Lung (tissue), 12 donors: ENCODE results near the gene C4orf50. TPM values are rescaled to one million over a fixed set of nuclear protein-coding genes. Genes with fewer than 3 reads are reported as not detected.

Source experiments
- ATAC-seq: fragments of 200-7000 bp; cut with Tn5 transposase; one replicate; pipeline ENCODE4 v1.9.1; 2020; ENCODE audit warnings: moderate number of reproducible peaks; ENCODE audit not compliant: insufficient read depth, low FRiP score
- DNase-seq, 3 donors: peaks; one replicate each; pipeline ENCODE4 v3.0.0-alpha.2; 2013 to 2017
- H3K27ac ChIP-seq, 2 donors: one replicate each; pipeline ENCODE4 v1.5.1; 2013; ENCODE audit warnings: mild to moderate bottlenecking in 2 of 2, moderate library complexity in 2 of 2, control low read depth in 1 of 2, inconsistent platforms in 1 of 2, low read depth in 1 of 2, low read length in 1 of 2
- H3K27me3 ChIP-seq, 3 donors: one replicate each; pipeline ENCODE4 v1.5.1; 2013; ENCODE audit warnings: low read length in 2 of 3; ENCODE audit not compliant: control insufficient read depth in 3 of 3, insufficient read depth in 3 of 3
- H3K36me3 ChIP-seq, 4 donors: one replicate each; pipeline ENCODE4 v1.5.1; 2013; ENCODE audit warnings: low read length in 4 of 4, mild to moderate bottlenecking in 1 of 4, moderate library complexity in 1 of 4; ENCODE audit not compliant: control insufficient read depth in 4 of 4, insufficient read depth in 4 of 4
- H3K4me1 ChIP-seq, 5 donors: one replicate each; pipeline ENCODE4 v1.5.1; 2013; ENCODE audit warnings: low read length in 5 of 5, mild to moderate bottlenecking in 2 of 5, moderate library complexity in 1 of 5; ENCODE audit not compliant: control insufficient read depth in 5 of 5, insufficient read depth in 5 of 5
- H3K4me3 ChIP-seq: one replicate; pipeline ENCODE4 v1.5.1; 2013; ENCODE audit warnings: mild to moderate bottlenecking, control low read depth, moderate library complexity
- H3K9ac ChIP-seq, 2 donors: one replicate each; pipeline ENCODE4 v1.5.1; 2013; ENCODE audit warnings: low read length in 2 of 2, control low read depth in 1 of 2; ENCODE audit not compliant: insufficient read depth in 1 of 2
- H3K9me3 ChIP-seq, 4 donors: one replicate each; pipeline ENCODE4 v1.5.1; 2013; ENCODE audit warnings: low read length in 3 of 4, mild to moderate bottlenecking in 1 of 4, moderate library complexity in 1 of 4; ENCODE audit not compliant: control insufficient read depth in 4 of 4, insufficient read depth in 3 of 4
- WGBS, 2 donors: extraction: QIAGEN DNeasy Blood & Tissue Kit; methylation state at CpG; one replicate each; pipeline ENCODE4 v1.1.7; 2013; 5-methylcytosine and 5-hydroxymethylcytosine counted together
- polyA plus RNA-seq, 2 donors: library from polyadenylated mRNA; stranded (reverse); fragments of 200-250 nt; gene quantifications; one replicate each; pipeline ENCODE4 v1.2.1, GENCODE V29; 2013
- total RNA-seq, 2 donors: library from RNA; depleted of rRNA in 1 of 2; stranded (reverse); fragments of >200 nt in 1 of 2; gene quantifications; one replicate each; pipeline ENCODE4 v1.2.1, GENCODE V29; 2014 to 2021
- TF ChIP-seq, protein P1 (sequence below): IDR thresholded peaks from 2 replicates; pipeline ENCODE4 v1.5.1; 2012; ENCODE audit warnings: mild to moderate bottlenecking; ENCODE audit errors: control extremely low read depth, extremely low read depth
- donor health status: control.
- donor health status: control.
- donor health status: Bipolar disorder and iron deficiency.
- donor health status: healthy.
- donor health status: DM: yes; HTN: yes; CAD: no.

C4orf50 gene
- total and polyA plus RNA-seq, 4 donors = 0.02 to 0.04 (median 0.03) TPM

DNA sequence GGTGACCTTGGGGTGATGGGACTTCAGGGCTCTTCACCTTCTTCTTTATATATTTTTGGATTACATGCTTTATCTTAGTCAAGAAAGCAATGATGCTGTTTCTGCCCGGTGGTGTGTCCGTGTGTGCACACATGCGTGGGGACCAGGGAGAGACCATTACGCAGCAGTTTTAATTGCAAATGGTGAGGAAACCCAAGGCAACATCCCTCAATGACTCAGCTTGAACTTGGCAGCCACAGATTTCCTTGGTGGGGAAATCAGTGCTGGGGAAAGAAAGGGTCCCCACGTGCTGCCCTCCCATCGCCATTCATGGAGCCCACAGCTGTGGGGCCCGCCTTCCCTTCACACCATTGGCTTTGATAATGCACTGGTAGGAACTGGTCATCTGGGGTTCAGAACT lies 46.2 kb upstream of the C4orf50 start:
- ATAC-seq (no peak), DNase-seq (no peak)
- Histone ChIP-seq H3K27me3 (peaks cover 0 to 6% (median 0%) of the 10 kb centered on the region in 3 donors), H3K9me3 (peaks cover 0 to 22% (median 4%) of the 10 kb centered on the region in 4 donors), H3K27ac (no peak overlapping the region), H3K36me3 (no peaks in the 10 kb centered on the region), H3K9ac (no peak overlapping the region), H3K4me3 (no peak overlapping the region), H3K4me1 (no peaks in the 10 kb centered on the region)
- WGBS, 2 donors = 61 to 73% methylated on average over 7 of the region's 7 CpGs
- TF ChIP-seq, protein P1, sequence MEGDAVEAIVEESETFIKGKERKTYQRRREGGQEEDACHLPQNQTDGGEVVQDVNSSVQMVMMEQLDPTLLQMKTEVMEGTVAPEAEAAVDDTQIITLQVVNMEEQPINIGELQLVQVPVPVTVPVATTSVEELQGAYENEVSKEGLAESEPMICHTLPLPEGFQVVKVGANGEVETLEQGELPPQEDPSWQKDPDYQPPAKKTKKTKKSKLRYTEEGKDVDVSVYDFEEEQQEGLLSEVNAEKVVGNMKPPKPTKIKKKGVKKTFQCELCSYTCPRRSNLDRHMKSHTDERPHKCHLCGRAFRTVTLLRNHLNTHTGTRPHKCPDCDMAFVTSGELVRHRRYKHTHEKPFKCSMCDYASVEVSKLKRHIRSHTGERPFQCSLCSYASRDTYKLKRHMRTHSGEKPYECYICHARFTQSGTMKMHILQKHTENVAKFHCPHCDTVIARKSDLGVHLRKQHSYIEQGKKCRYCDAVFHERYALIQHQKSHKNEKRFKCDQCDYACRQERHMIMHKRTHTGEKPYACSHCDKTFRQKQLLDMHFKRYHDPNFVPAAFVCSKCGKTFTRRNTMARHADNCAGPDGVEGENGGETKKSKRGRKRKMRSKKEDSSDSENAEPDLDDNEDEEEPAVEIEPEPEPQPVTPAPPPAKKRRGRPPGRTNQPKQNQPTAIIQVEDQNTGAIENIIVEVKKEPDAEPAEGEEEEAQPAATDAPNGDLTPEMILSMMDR = no peak

DNA sequence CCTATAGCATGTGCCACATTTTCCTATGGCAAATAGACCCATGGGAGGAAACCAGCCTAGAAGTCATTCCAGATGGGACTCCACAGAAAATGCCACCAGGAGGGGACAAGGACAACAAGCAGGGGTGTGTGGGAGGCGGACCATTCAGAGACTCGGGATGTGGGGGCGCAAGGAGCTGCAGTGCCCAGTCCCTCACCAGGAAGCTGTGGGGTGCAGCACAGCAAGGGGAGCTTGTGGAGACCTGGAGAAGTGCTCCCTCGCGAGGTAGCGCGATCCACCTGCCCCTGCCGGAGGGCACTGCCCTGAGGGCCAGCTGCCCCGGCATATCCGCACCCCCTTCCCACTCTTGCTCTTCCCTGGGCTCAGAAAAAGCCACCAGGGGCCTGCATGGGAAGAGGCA lies 45.5 kb upstream of the C4orf50 start:
- no peak overlapping the region for H3K27ac ChIP-seq

DNA sequence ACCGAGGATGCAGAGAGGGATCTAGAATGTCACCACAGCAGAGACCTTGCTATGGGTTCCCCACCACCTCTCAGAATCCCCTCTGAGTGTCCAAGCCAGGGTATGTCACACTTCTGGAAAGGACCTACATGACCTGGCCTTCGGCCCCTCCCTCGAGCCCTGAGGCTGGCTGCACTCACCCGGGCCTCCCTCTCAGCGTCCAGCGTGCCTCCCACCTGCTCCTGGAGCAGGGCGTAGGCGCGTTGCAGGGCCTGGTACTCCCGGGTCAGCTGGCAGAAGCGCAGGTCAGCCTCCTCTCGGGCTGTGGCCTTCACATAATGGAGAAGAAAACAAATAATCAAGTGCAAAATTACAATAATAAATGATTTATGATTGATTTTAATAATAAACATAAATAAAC lies 43.9 kb upstream of the C4orf50 start:
- DNase-seq (no peak), ATAC-seq (no peak)
- Histone ChIP-seq H3K9ac (no peak overlapping the region), H3K27me3 (peaks cover 0 to 6% (median 0%) of the 10 kb centered on the region in 3 donors), H3K27ac (no peak overlapping the region), H3K4me1 (no peaks in the 10 kb centered on the region), H3K9me3 (peaks cover 0 to 37% (median 6%) of the 10 kb centered on the region in 4 donors), H3K36me3 (no peaks in the 10 kb centered on the region), H3K4me3 (no peak overlapping the region)
- WGBS, 2 donors = 88 to 96% methylated on average over 12 of the region's 12 CpGs
- TF ChIP-seq, protein P1 = no peak

More for the DNA sequence above, 45.5 kb upstream of the C4orf50 start:
- no peaks in the 10 kb centered on the region for H3K4me1 ChIP-seq
- whole genome bisulfite sequencing, 2 donors = 91 to 97% methylated on average over 10 of the region's 10 CpGs
- no peak for ATAC-seq
- peaks cover 0 to 6% (median 0%) of the 10 kb centered on the region in 3 donors for H3K27me3 ChIP-seq
- no peaks in the 10 kb centered on the region for H3K36me3 ChIP-seq
- peaks cover 0 to 29% (median 6%) of the 10 kb centered on the region in 4 donors for H3K9me3 ChIP-seq
- H3K4me3 ChIP-seq = no peak overlapping the region
- no peak for DNase-seq
- no peak overlapping the region for H3K9ac ChIP-seq
- TF ChIP-seq, protein P1 = no peak

DNA sequence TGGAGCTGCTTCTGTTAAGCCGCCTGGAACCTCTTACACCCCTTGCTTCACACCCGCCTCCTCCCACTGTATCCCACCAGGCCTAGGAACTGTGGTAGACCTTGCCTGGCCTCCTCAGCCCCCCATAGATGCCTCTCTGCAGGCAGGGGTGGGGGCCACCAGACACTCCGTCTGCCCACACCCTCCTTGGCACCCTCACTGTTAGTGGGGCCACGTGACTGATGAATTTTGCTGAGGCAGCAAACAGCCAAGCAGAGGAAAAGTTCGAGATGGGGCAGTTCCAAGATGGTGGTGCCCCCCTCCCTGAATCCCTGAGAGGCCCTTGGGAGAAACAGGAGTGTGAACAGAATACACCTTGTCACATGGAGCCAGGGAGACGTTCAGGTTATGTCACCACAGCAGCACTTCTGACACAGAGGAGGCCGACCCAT lies 41.2 kb upstream of the C4orf50 start:
- WGBS, 2 donors = 93 to 95% methylated on average over 7 of the region's 7 CpGs
- no peaks in the 10 kb centered on the region for H3K36me3 ChIP-seq
- no peak overlapping the region for H3K9ac ChIP-seq
- TF ChIP-seq, protein P1 = no peak
- no peak overlapping the region for H3K27ac ChIP-seq
- DNase-seq (no peak), ATAC-seq (no peak)
- no peaks in the 10 kb centered on the region for H3K4me1 ChIP-seq
- peaks cover 0 to 41% (median 6%) of the 10 kb centered on the region in 4 donors for H3K9me3 ChIP-seq
- H3K4me3 ChIP-seq = no peak overlapping the region
- H3K27me3 ChIP-seq = no peaks in the 10 kb centered on the region
